Peyer's patch (tissue), 4 donors: ENCODE measurements around the gene AMBRA1. TPM values are rescaled to one million over a fixed set of nuclear protein-coding genes. Genes with fewer than 3 reads are reported as not detected.
A peak's percentile ranks its signal among the peaks of the same experiment; 100 is the strongest.

Experiments
- DNase-seq, 3 donors: peaks; one replicate each; pipeline ENCODE4 v3.0.0-alpha.2; 2017 to 2019
- H3K27ac ChIP-seq, 4 donors: fragments of 200-600 bp; sonication (generic); one replicate each; pipeline ENCODE4 v1.5.1; 2016 to 2019
- H3K27me3 ChIP-seq, 2 donors: fragments of 200-600 bp; sonication (generic); one replicate each; pipeline ENCODE4 v1.5.1; 2019
- H3K36me3 ChIP-seq, 3 donors: fragments of 200-600 bp; sonication (generic); one replicate each; pipeline ENCODE4 v1.5.1; 2016 to 2019
- H3K4me1 ChIP-seq, 4 donors: fragments of 200-600 bp; sonication (generic); one replicate each; pipeline ENCODE4 v1.5.1; 2016 to 2019
- H3K4me3 ChIP-seq, 4 donors: fragments of 200-600 bp; sonication (generic); 1 replicate in 3 of 4; 2 replicates in 1 of 4; pipeline ENCODE4 v1.5.1; 2016 to 2019; ENCODE audit warnings: mild to moderate bottlenecking in 1 of 4
- H3K9me3 ChIP-seq, 4 donors: fragments of 200-600 bp; sonication (generic); one replicate each; pipeline ENCODE4 v1.5.1; 2016 to 2019; ENCODE audit warnings: mild to moderate bottlenecking in 1 of 4
- CTCF ChIP-seq, 6 experiments: fragments of 450-650 bp in 4 of 6; fragments of 200-600 bp in 2 of 6; sonication (generic) in 1 of 6; IDR thresholded peaks; one replicate each; pipeline ENCODE4 v1.5.1; 2017 to 2019; ENCODE audit warnings: antibody characterized with exemption in 6 of 6, mild to moderate bottlenecking in 3 of 6, moderate library complexity in 1 of 6
- POLR2A ChIP-seq, 2 donors: fragments of 450-650 bp; IDR thresholded peaks; one replicate each; pipeline ENCODE4 v1.5.1; 2017; ENCODE audit warnings: antibody characterized with exemption in 2 of 2, mild to moderate bottlenecking in 2 of 2, moderate library complexity in 2 of 2
- total RNA-seq, 4 donors: library from RNA; depleted of rRNA; stranded (reverse); fragments of >200 nt; gene quantifications; one replicate each; pipeline ENCODE4 v1.1.0, GENCODE V29; 2016

AMBRA1 gene
- total RNA-seq, 4 donors from 2014 or later: 28.9 to 61.6 (median 41.6) TPM

- Histone ChIP-seq H3K4me3 (no peak overlapping the region), H3K27me3 (no peaks in the 10 kb centered on the region), H3K36me3 (peaks cover 0 to 61% (median 0%) of the 10 kb centered on the region in 3 donors), H3K27ac (no peak overlapping the region), H3K9me3 (no peaks in the 10 kb centered on the region), H3K4me1 (peaks cover 0 to 5% (median 0%) of the 10 kb centered on the region in 4 donors)
- DNase-seq: no peak
- TF ChIP-seq POLR2A (IDR thresholded peaks at IDR 0.05): no peak
- TF ChIP-seq CTCF (IDR thresholded peaks at IDR 0.05): no peak
These were observed 176.1 kb downstream of the AMBRA1 start for GRCh38 chr11:46417711-46418110.

GRCh38 chr11:46414879-46415278 lies 178.9 kb downstream of the AMBRA1 start:
- Histone ChIP-seq H3K4me1 (no peaks in the 10 kb centered on the region), H3K36me3 (peaks cover 0 to 68% (median 0%) of the 10 kb centered on the region in 3 donors), H3K27ac (peak overlapping the region in 2 of 4 donors; percentile 51 to 56), H3K27me3 (no peaks in the 10 kb centered on the region), H3K4me3 (no peak overlapping the region), H3K9me3 (no peaks in the 10 kb centered on the region)
- TF ChIP-seq POLR2A (IDR thresholded peaks at IDR 0.05) (no peak), CTCF (IDR thresholded peaks at IDR 0.05) (no peak)
- no peak for DNase-seq

- peak in 1 of 3 donors; percentile 59 for DNase-seq
- Histone ChIP-seq H3K9me3 (no peaks in the 10 kb centered on the region), H3K27ac (peak overlapping the region in 2 of 4 donors; percentile 51 to 56), H3K36me3 (peaks cover 0 to 73% (median 0%) of the 10 kb centered on the region in 3 donors), H3K4me3 (no peak overlapping the region), H3K4me1 (no peaks in the 10 kb centered on the region), H3K27me3 (no peaks in the 10 kb centered on the region)
- no peak for TF ChIP-seq CTCF (IDR thresholded peaks at IDR 0.05)
- no peak for TF ChIP-seq POLR2A (IDR thresholded peaks at IDR 0.05)
These were observed 179.4 kb downstream of the AMBRA1 start for GRCh38 chr11:46414466-46414796.

- Histone ChIP-seq H3K36me3 (peaks cover 0 to 78% (median 0%) of the 10 kb centered on the region in 3 donors), H3K27me3 (no peaks in the 10 kb centered on the region), H3K4me3 (no peak overlapping the region), H3K4me1 (no peaks in the 10 kb centered on the region), H3K9me3 (no peaks in the 10 kb centered on the region), H3K27ac (peak overlapping the region in 2 of 4 donors; percentile 51 to 56)
- peak in 1 of 3 donors; percentile 59 for DNase-seq
- TF ChIP-seq POLR2A (IDR thresholded peaks at IDR 0.05) (no peak), CTCF (IDR thresholded peaks at IDR 0.05) (no peak)
These were observed 179.9 kb downstream of the AMBRA1 start for GRCh38 chr11:46413760-46414465.

- Histone ChIP-seq H3K36me3 (peaks cover 0 to 84% (median 0%) of the 10 kb centered on the region in 3 donors), H3K4me3 (no peak overlapping the region), H3K27me3 (no peaks in the 10 kb centered on the region), H3K9me3 (no peaks in the 10 kb centered on the region), H3K27ac (no peak overlapping the region), H3K4me1 (no peaks in the 10 kb centered on the region)
- no peak for TF ChIP-seq POLR2A (IDR thresholded peaks at IDR 0.05)
- no peak for TF ChIP-seq CTCF (IDR thresholded peaks at IDR 0.05)
- no peak for DNase-seq
These were observed 183.8 kb downstream of the AMBRA1 start for GRCh38 chr11:46410021-46410420.
